ENCODE measurements around the gene SPACA4.

GRCh38 chr19:48625891-48626327 is 19.4 kb downstream of the SPACA4 start:
- TF ChIP-seq POLR2AphosphoS5 (IDR thresholded peaks at IDR 0.05; ENCODE audit: low read depth, low read length) (no peak), POLR2A (IDR thresholded peaks at IDR 0.05; ENCODE audit: low read depth, low read length) (no peak)

Data from GM12892 (cell line).